H9 (cell line): ENCODE results near the gene RBM12. TPM values are rescaled to one million over a fixed set of nuclear protein-coding genes. Genes with fewer than 3 reads are reported as not detected.

Source experiments
- DNase-seq: peaks from one replicate; pipeline ENCODE4 v3.0.0-alpha.2; 2017
- H2AFZ ChIP-seq: one replicate; pipeline ENCODE4 v1.6.1; 2013; ENCODE audit warnings: mild to moderate bottlenecking, low read length, control low read depth, moderate library complexity
- H2AK5ac ChIP-seq: 2 replicates; pipeline ENCODE4 v1.6.1; 2013; ENCODE audit warnings: low read length, control low read depth, mixed read lengths; ENCODE audit not compliant: insufficient read length
- H2BK120ac ChIP-seq: one replicate; pipeline ENCODE4 v1.6.1; 2013; ENCODE audit warnings: low read depth, mild to moderate bottlenecking, low read length, control low read depth, inconsistent platforms; ENCODE audit not compliant: poor library complexity, severe bottlenecking
- H2BK12ac ChIP-seq: 2 replicates; pipeline ENCODE4 v1.6.1; 2013; ENCODE audit warnings: low read length, control low read depth, mixed read lengths, low read depth; ENCODE audit not compliant: insufficient read length
- H2BK15ac ChIP-seq: 2 replicates; pipeline ENCODE4 v1.6.1; 2013; ENCODE audit warnings: low read depth, low read length, control low read depth
- H2BK20ac ChIP-seq: one replicate; pipeline ENCODE4 v1.6.1; 2013; ENCODE audit warnings: low read depth, mild to moderate bottlenecking, low read length, control low read depth, inconsistent platforms; ENCODE audit not compliant: poor library complexity, severe bottlenecking
- H2BK5ac ChIP-seq: 2 replicates; pipeline ENCODE4 v1.6.1; 2013; ENCODE audit warnings: low read length, control low read depth, mixed read lengths; ENCODE audit not compliant: insufficient read length
- H3K14ac ChIP-seq: 2 replicates; pipeline ENCODE4 v1.6.1; 2013; ENCODE audit warnings: low read length, control low read depth; ENCODE audit not compliant: insufficient read depth
- H3K18ac ChIP-seq: 2 replicates; pipeline ENCODE4 v1.6.1; 2013; ENCODE audit warnings: low read depth, mild to moderate bottlenecking, mixed read lengths, low read length, control low read depth; ENCODE audit not compliant: insufficient read length
- H3K23ac ChIP-seq: 2 replicates; pipeline ENCODE4 v1.6.1; 2013; ENCODE audit warnings: low read length, control low read depth, mixed read lengths, low read depth; ENCODE audit not compliant: insufficient read length
- H3K23me2 ChIP-seq: 2 replicates; pipeline ENCODE4 v1.6.1; 2013; ENCODE audit warnings: low read depth, mild to moderate bottlenecking, mixed read lengths, low read length, control low read depth; ENCODE audit not compliant: insufficient read length, poor library complexity, severe bottlenecking
- H3K27ac ChIP-seq: 2 replicates; pipeline ENCODE4 v1.5.1; 2013; ENCODE audit warnings: low read length, control low read depth, mixed read lengths, low read depth; ENCODE audit not compliant: insufficient read length
- H3K27me3 ChIP-seq: 2 replicates; pipeline ENCODE4 v1.6.1; 2013; ENCODE audit warnings: low read length, control low read depth, inconsistent platforms; ENCODE audit not compliant: insufficient read depth
- H3K4ac ChIP-seq: 2 replicates; pipeline ENCODE4 v1.6.1; 2013; ENCODE audit warnings: low read depth, mild to moderate bottlenecking, control low read depth, inconsistent platforms, low read length, moderate library complexity
- H3K4me1 ChIP-seq: 2 replicates; pipeline ENCODE4 v1.6.1; 2013; ENCODE audit warnings: low read length, control low read depth, inconsistent platforms; ENCODE audit not compliant: insufficient read depth
- H3K4me2 ChIP-seq: 2 replicates; pipeline ENCODE4 v1.6.1; 2013; ENCODE audit warnings: low read length, control low read depth, mixed read lengths; ENCODE audit not compliant: insufficient read length, insufficient read depth
- H3K56ac ChIP-seq: 2 replicates; pipeline ENCODE4 v1.6.1; 2013; ENCODE audit warnings: low read depth, mild to moderate bottlenecking, mixed read lengths, low read length, control low read depth; ENCODE audit not compliant: insufficient read length
- H3K79me1 ChIP-seq: 2 replicates; pipeline ENCODE4 v1.6.1; 2013; ENCODE audit warnings: low read depth, mild to moderate bottlenecking, moderate library complexity, low read length, control low read depth, inconsistent platforms; ENCODE audit not compliant: insufficient read depth, poor library complexity, severe bottlenecking
- H3K79me2 ChIP-seq: 2 replicates; pipeline ENCODE4 v1.6.1; 2013; ENCODE audit warnings: low read length, control low read depth, inconsistent platforms; ENCODE audit not compliant: insufficient read depth
- H3K9ac ChIP-seq: 2 replicates; pipeline ENCODE4 v1.6.1; 2013; ENCODE audit warnings: low read length, control low read depth, mixed read lengths; ENCODE audit not compliant: insufficient read length; ENCODE audit errors: extremely low read depth
- H3K9me3 ChIP-seq: one replicate; pipeline ENCODE4 v1.6.1; 2013; ENCODE audit warnings: low read depth, low read length, inconsistent platforms; ENCODE audit not compliant: control insufficient read depth
- H3T11ph ChIP-seq: one replicate; pipeline ENCODE4 v1.6.1; 2013; ENCODE audit warnings: mild to moderate bottlenecking, low read length, control low read depth, inconsistent platforms
- H4K20me1 ChIP-seq: one replicate; pipeline ENCODE4 v1.6.1; 2013; ENCODE audit not compliant: control insufficient read depth, insufficient read length, insufficient read depth
- H4K5ac ChIP-seq: 2 replicates; pipeline ENCODE4 v1.6.1; 2013; ENCODE audit warnings: low read depth, mild to moderate bottlenecking, mixed read lengths, low read length, control low read depth; ENCODE audit not compliant: insufficient read length
- H4K8ac ChIP-seq: replicated peaks from 2 replicates; pipeline ENCODE4 v1.6.1; 2013; ENCODE audit warnings: low read length, control low read depth, mixed read lengths, low read depth; ENCODE audit not compliant: insufficient read length
- H4K91ac ChIP-seq: 2 replicates; pipeline ENCODE4 v1.6.1; 2013; ENCODE audit warnings: low read depth, mild to moderate bottlenecking, moderate library complexity, mixed read lengths, low read length, control low read depth; ENCODE audit not compliant: insufficient read length
- H3K27ac Mint-ChIP-seq, 3 experiments: 2 replicates in 2 of 3; 3 replicates in 1 of 3; pipeline ENCODE4 v1.8.0; 2020 to 2021; ENCODE audit warnings: mixed read lengths in 3 of 3, mild to moderate bottlenecking in 1 of 3, moderate library complexity in 1 of 3
- H3K27me3 Mint-ChIP-seq: 2 replicates; pipeline ENCODE4 v1.8.0; 2021; ENCODE audit warnings: low read depth, mild to moderate bottlenecking, moderate library complexity, mixed read lengths
- H3K36me3 Mint-ChIP-seq, 3 experiments: 2 replicates in 2 of 3; 3 replicates in 1 of 3; pipeline ENCODE4 v1.8.0; 2020 to 2021; ENCODE audit warnings: low read depth in 3 of 3, mixed read lengths in 3 of 3; ENCODE audit not compliant: insufficient read depth in 1 of 3
- H3K4me1 Mint-ChIP-seq, 2 experiments: 2 replicates each; pipeline ENCODE4 v1.8.0; 2020; ENCODE audit warnings: mixed read lengths in 2 of 2
- H3K4me3 Mint-ChIP-seq, 2 experiments: 2 replicates in 1 of 2; 3 replicates in 1 of 2; pipeline ENCODE4 v1.8.0; 2020 to 2021; ENCODE audit warnings: mild to moderate bottlenecking in 2 of 2, mixed read lengths in 2 of 2, moderate library complexity in 1 of 2
- H3K9me3 Mint-ChIP-seq, 2 experiments: 2 replicates in 1 of 2; 3 replicates in 1 of 2; pipeline ENCODE4 v1.8.0; 2020; ENCODE audit warnings: mild to moderate bottlenecking in 2 of 2, mixed read lengths in 2 of 2, moderate library complexity in 1 of 2
- WGBS: extraction: QIAGEN DNeasy Blood & Tissue Kit; methylation state at CpG from one replicate; pipeline ENCODE4 v1.1.7; 2013; ENCODE audit warnings: missing lambda C conversion rate, low lambda C conversion rate, mixed read lengths; ENCODE audit not compliant: insufficient read length; ENCODE audit errors: extremely low coverage; 5-methylcytosine and 5-hydroxymethylcytosine counted together
- total RNA-seq: library from RNA; stranded (reverse); gene quantifications from 2 replicates; pipeline ENCODE4 v1.2.1, GENCODE V29; 2021
- TF ChIP-seq, protein P1 (sequence below): fragments of 200-600 bp; sonication (generic); conservative IDR thresholded peaks from 3 replicates; pipeline ENCODE4 v1.8.0; 2021; ENCODE audit warnings: antibody characterized with exemption, mild to moderate bottlenecking

Gene RBM12
- total RNA-seq, 1 experiment from 2014 or later, result 260 TPM

DNA sequence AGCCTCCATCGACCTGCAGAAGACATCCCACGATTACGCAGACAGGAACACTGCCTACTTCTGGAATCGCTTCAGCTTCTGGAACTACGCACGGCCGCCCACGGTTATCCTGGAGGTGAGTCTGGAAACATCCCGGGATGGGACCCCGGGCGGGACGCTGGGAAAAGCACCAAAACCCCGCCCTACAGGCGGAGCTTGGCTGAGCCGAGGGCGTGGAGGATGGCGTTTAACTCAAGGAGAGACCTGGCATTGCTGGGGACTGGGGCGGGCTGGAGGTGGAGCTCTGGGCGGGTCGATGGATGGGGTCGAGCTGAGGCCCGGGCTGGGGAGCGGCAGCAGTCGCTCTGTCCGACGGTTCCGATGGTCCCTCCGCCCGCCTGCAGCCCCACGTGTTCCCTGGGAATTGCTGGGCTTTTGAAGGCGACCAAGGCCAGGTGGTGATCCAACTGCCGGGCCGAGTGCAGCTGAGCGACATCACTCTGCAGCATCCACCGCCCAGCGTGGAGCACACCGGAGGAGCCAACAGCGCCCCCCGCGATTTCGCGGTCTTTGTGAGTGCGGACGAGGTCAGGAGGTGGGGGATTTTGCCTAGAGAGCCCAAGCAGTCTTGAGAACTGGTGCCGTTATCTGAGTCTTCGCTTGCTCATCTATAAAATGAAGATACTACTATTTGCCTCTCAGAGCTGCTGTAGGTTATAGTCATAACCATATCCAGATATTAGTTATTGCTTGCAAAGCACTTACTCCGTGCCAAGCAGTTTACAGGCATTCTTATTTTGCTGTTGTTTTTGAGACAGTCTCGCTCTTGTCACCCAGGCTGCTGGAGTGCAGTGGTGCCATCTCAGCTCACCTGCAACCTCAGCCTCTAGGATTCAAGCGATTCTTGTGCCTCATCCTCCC, 45.3 kb downstream of the RBM12 start:
- H2AK5ac ChIP-seq, result no peak overlapping the region
- no peaks in the 10 kb centered on the region for H3K79me1 ChIP-seq
- H3K14ac ChIP-seq, result no peak overlapping the region
- H3K9ac ChIP-seq, result no peak overlapping the region
- TF ChIP-seq, protein P1, sequence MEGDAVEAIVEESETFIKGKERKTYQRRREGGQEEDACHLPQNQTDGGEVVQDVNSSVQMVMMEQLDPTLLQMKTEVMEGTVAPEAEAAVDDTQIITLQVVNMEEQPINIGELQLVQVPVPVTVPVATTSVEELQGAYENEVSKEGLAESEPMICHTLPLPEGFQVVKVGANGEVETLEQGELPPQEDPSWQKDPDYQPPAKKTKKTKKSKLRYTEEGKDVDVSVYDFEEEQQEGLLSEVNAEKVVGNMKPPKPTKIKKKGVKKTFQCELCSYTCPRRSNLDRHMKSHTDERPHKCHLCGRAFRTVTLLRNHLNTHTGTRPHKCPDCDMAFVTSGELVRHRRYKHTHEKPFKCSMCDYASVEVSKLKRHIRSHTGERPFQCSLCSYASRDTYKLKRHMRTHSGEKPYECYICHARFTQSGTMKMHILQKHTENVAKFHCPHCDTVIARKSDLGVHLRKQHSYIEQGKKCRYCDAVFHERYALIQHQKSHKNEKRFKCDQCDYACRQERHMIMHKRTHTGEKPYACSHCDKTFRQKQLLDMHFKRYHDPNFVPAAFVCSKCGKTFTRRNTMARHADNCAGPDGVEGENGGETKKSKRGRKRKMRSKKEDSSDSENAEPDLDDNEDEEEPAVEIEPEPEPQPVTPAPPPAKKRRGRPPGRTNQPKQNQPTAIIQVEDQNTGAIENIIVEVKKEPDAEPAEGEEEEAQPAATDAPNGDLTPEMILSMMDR, result peak; percentile 77
- H3K4me2 ChIP-seq, result peak overlapping the region; percentile 77
- no peak overlapping the region for H2BK12ac ChIP-seq
- H3K23me2 ChIP-seq, result peaks cover 18% of the 10 kb centered on the region
- H2BK20ac ChIP-seq, result no peak overlapping the region
- H4K5ac ChIP-seq, result no peak overlapping the region
- peak overlapping the region; percentile 21 for H3K18ac ChIP-seq
- peak overlapping the region; percentile 81 to 96 for H3K4me3 Mint-ChIP-seq
- no peak overlapping the region for H3T11ph ChIP-seq
- no peaks in the 10 kb centered on the region for H3K27me3 ChIP-seq
- no peak overlapping the region for H4K8ac ChIP-seq
- peaks cover 21 to 28% of the 10 kb centered on the region in 2 experiments for H3K4me1 Mint-ChIP-seq
- no peaks in the 10 kb centered on the region for H3K4me1 ChIP-seq
- H2BK120ac ChIP-seq, result no peak overlapping the region
- peaks cover 14% of the 10 kb centered on the region for H3K27me3 Mint-ChIP-seq
- no peaks in the 10 kb centered on the region for H3K36me3 Mint-ChIP-seq
- no peak overlapping the region for H4K91ac ChIP-seq
- peak; percentile 96 for DNase-seq
- no peak overlapping the region for H2AFZ ChIP-seq
- no peak overlapping the region for H2BK5ac ChIP-seq
- no peak overlapping the region for H2BK15ac ChIP-seq
- no peak overlapping the region for H3K4ac ChIP-seq
- H3K9me3 Mint-ChIP-seq, result no peaks in the 10 kb centered on the region
- no peak overlapping the region for H3K56ac ChIP-seq
- H3K79me2 ChIP-seq, result no peaks in the 10 kb centered on the region
- H3K23ac ChIP-seq, result no peak overlapping the region
- no CpG with 5 or more reads among the region's 49 CpGs for WGBS
- no peaks in the 10 kb centered on the region for H3K9me3 ChIP-seq
- no peak overlapping the region for H3K27ac ChIP-seq
- H3K27ac Mint-ChIP-seq, result peak overlapping the region; percentile 76 to 96 (median 95); a peak in 4 of 7 replicates
- no peaks in the 10 kb centered on the region for H4K20me1 ChIP-seq
